G401.6 (cell line): ENCODE data around the gene THAP12.

Experiments used
- FAIRE-seq: peaks from 2 replicates; lab custom pipeline; 2012; peaks lifted over from hg19 to GRCh38; lab: Jason Lieb, UNC

The THAP12 gene

GRCh38 chr11:76303399-76303798 lies 77.5 kb downstream of the THAP12 start:
- FAIRE-seq: no peak

DNA sequence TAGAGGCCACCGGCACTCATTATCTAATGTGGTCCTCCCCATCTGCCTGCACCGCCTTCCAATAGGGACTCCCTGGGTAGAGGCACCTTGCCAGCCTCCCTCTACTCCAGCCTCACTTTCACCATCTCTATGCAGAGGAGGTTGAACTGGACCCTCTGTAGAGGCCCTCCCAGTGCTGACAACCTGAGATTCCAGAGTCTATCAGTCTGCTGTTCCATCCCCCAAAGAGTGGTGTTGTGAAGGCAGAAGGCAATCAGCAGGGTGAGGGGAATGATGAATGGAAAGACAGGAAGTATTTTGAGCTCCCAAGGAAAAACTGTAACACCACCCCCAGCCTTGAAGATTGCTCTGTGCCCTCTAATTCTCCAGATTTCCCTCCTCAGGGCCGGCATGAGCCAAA lies 77.9 kb downstream of the THAP12 start:
- no peak for FAIRE-seq
